SK-N-SH (cell line): ENCODE measurements around the gene SLCO2B1. TPM values are rescaled to one million over a fixed set of nuclear protein-coding genes. Genes with fewer than 3 reads are reported as not detected.

Source experiments
- CTCF ChIA-PET: fragments of 300-600, 350-600 bp; formaldehyde crosslinking; extraction: SDS; loops from one replicate; lab custom pipeline; 2021; lab: Yijun Ruan, JAX
- POLR2A ChIA-PET: fragments of 350-600 bp; sonication (Branson Sonifier 250); formaldehyde crosslinking; extraction: SDS; loops from one replicate; lab custom pipeline; 2020; ENCODE audit warnings: antibody characterized with exemption, inconsistent platforms; lab: Yijun Ruan, JAX
- DNase-seq: peaks from one replicate; pipeline ENCODE4 v3.0.0; 2012
- H2AFZ ChIP-seq: fragments of 200-600 bp; sonication (generic); 2 replicates; pipeline ENCODE4 v1.8.1; 2016; ENCODE audit warnings: antibody characterized with exemption, mild to moderate bottlenecking, low read depth
- H3F3A ChIP-seq: fragments of 200-600 bp; sonication (generic); replicated peaks from 2 replicates; pipeline ENCODE3; 2016; ENCODE audit warnings: antibody characterized with exemption, mild to moderate bottlenecking; ENCODE audit not compliant: insufficient read depth
- H3K27ac ChIP-seq, 2 experiments: fragments of 200-500 bp in 1 of 2; fragments of 200-600 bp in 1 of 2; sonication (Bioruptor generic) in 1 of 2; sonication (generic), shearing (Covaris generic) in 1 of 2; 2 replicates each; pipeline versions ENCODE4 v1.5.1 to v1.6.1; 2014 to 2016; ENCODE audit warnings: low read depth in 2 of 2, inconsistent platforms in 1 of 2, low read length in 1 of 2, mild to moderate bottlenecking in 1 of 2, mixed read lengths in 1 of 2
- H3K27me3 ChIP-seq: fragments of 200-600 bp; sonication (generic), shearing (Covaris generic); 2 replicates; pipeline ENCODE4 v1.6.1; 2016; ENCODE audit warnings: mixed run types; ENCODE audit not compliant: insufficient read depth
- H3K36me3 ChIP-seq, 2 experiments: fragments of 200-500 bp in 1 of 2; fragments of 200-600 bp in 1 of 2; sonication (Bioruptor generic) in 1 of 2; sonication (generic) in 1 of 2; replicated peaks in 1 of 2; 2 replicates each; pipeline versions ENCODE3 to v1.5.1; 2014 to 2016; ENCODE audit warnings: low read length in 1 of 2, mild to moderate bottlenecking in 1 of 2; ENCODE audit not compliant: insufficient read depth in 2 of 2, control insufficient read depth in 1 of 2
- H3K4me1 ChIP-seq, 2 experiments: fragments of 200-500 bp in 1 of 2; fragments of 200-600 bp in 1 of 2; sonication (Bioruptor generic) in 1 of 2; sonication (generic), shearing (Covaris generic) in 1 of 2; 2 replicates each; pipeline versions ENCODE4 v1.5.1 to v1.6.1; 2014 to 2016; ENCODE audit warnings: low read depth in 1 of 2, low read length in 1 of 2, mixed run types in 1 of 2; ENCODE audit not compliant: insufficient read depth in 2 of 2, control insufficient read depth in 1 of 2
- H3K4me2 ChIP-seq: fragments of 200-600 bp; sonication (generic), shearing (Covaris generic); 2 replicates; pipeline ENCODE4 v1.6.1; 2017; ENCODE audit warnings: mixed run types
- H3K4me3 ChIP-seq, 2 experiments: fragments of 200-500 bp in 1 of 2; fragments of 200-600 bp in 1 of 2; sonication (Bioruptor generic) in 1 of 2; sonication (generic), shearing (Covaris generic) in 1 of 2; 2 replicates each; pipeline versions ENCODE4 v1.5.1 to v1.8.1; 2014 to 2016; ENCODE audit warnings: low read depth in 2 of 2, inconsistent platforms in 1 of 2, low read length in 1 of 2, mild to moderate bottlenecking in 1 of 2, mixed read lengths in 1 of 2, moderate library complexity in 1 of 2
- H3K79me2 ChIP-seq: fragments of 200-600 bp; sonication (generic); 2 replicates; pipeline ENCODE4 v1.8.1; 2017; ENCODE audit warnings: mild to moderate bottlenecking; ENCODE audit not compliant: insufficient read depth
- H3K9ac ChIP-seq: fragments of 200-600 bp; sonication (generic); 2 replicates; pipeline ENCODE4 v1.6.1; 2017; ENCODE audit warnings: mixed run types
- H3K9me2 ChIP-seq: fragments of 200-600 bp; sonication (generic); 2 replicates; pipeline ENCODE4 v1.6.1; 2017; ENCODE audit warnings: mixed run types
- H3K9me3 ChIP-seq: fragments of 200-600 bp; sonication (generic); 2 replicates; pipeline ENCODE4 v1.6.1; 2017; ENCODE audit warnings: mixed run types, mild to moderate bottlenecking, moderate library complexity
- H4K20me1 ChIP-seq: fragments of 200-600 bp; sonication (generic); 2 replicates; pipeline ENCODE4 v1.6.1; 2017; ENCODE audit warnings: mild to moderate bottlenecking, mixed run types; ENCODE audit not compliant: insufficient read depth
- CTCF ChIP-seq: fragments of 200-600 bp; sonication (generic); IDR thresholded peaks from 2 replicates; pipeline ENCODE4 v1.6.1; 2017; ENCODE audit warnings: antibody characterized with exemption, mild to moderate bottlenecking, moderate library complexity
- EP300 ChIP-seq, 2 experiments: IDR thresholded peaks; 2 replicates each; pipeline versions ENCODE4 v1.4.0 to v1.6.1; 2012; ENCODE audit warnings: borderline replicate concordance in 1 of 2, low read depth in 1 of 2, low read length in 1 of 2
- FOXM1 ChIP-seq: IDR thresholded peaks from 2 replicates; pipeline ENCODE4 v1.4.0; 2012; ENCODE audit warnings: low read depth, mild to moderate bottlenecking
- IRF3 ChIP-seq: fragments of 150-350 bp; IDR thresholded peaks from 2 replicates; pipeline ENCODE4 v1.6.1; 2016; ENCODE audit warnings: mild to moderate bottlenecking, low read depth, low read length
- JUND ChIP-seq: IDR thresholded peaks from 2 replicates; pipeline ENCODE4 v1.4.0; 2012
- MAX ChIP-seq: IDR thresholded peaks from 2 replicates; pipeline ENCODE4 v1.4.0; 2012; ENCODE audit warnings: low read depth
- NFIC ChIP-seq: IDR thresholded peaks from 2 replicates; pipeline ENCODE4 v1.4.0; 2012; ENCODE audit warnings: borderline replicate concordance
- NRF1 ChIP-seq: IDR thresholded peaks from 2 replicates; pipeline ENCODE4 v1.6.1; 2012; ENCODE audit warnings: low read depth, mild to moderate bottlenecking, low read length
- POLR2AphosphoS5 ChIP-seq: IDR thresholded peaks from 2 replicates; pipeline ENCODE4 v1.6.1; 2012; ENCODE audit warnings: low read depth, low read length
- RCOR1 ChIP-seq: fragments of 150-350 bp; IDR thresholded peaks from 2 replicates; pipeline ENCODE4 v1.6.1; 2017; ENCODE audit warnings: antibody characterized with exemption, low read length
- REST ChIP-seq: IDR thresholded peaks from 2 replicates; pipeline ENCODE4 v1.6.1; 2012; ENCODE audit warnings: mild to moderate bottlenecking, low read depth, low read length, moderate library complexity
- RFX5 ChIP-seq: IDR thresholded peaks from 2 replicates; pipeline ENCODE4 v1.6.1; 2012; ENCODE audit warnings: mild to moderate bottlenecking, improper control_type of control experiment, low read length
- RXRA ChIP-seq: IDR thresholded peaks from 2 replicates; pipeline ENCODE4 v1.4.0; 2012; ENCODE audit warnings: low read depth, mild to moderate bottlenecking, borderline replicate concordance
- SIN3A ChIP-seq: IDR thresholded peaks from 2 replicates; pipeline ENCODE4 v1.6.1; 2012; ENCODE audit warnings: low read depth, mild to moderate bottlenecking, low read length, moderate library complexity, borderline replicate concordance
- SMC3 ChIP-seq: IDR thresholded peaks from 2 replicates; pipeline ENCODE4 v1.6.1; 2012; ENCODE audit warnings: low read depth, low read length, improper control_type of control experiment
- TAF1 ChIP-seq: IDR thresholded peaks from 2 replicates; pipeline ENCODE4 v1.6.1; 2012; ENCODE audit warnings: low read depth, mild to moderate bottlenecking, low read length, moderate library complexity, borderline replicate concordance
- USF2 ChIP-seq: fragments of 150-350 bp; IDR thresholded peaks from 2 replicates; pipeline ENCODE4 v1.6.1; 2017; ENCODE audit warnings: antibody characterized with exemption, low read length, low read depth, borderline replicate concordance
- WGBS: methylation state at CpG from one replicate; pipeline ENCODE4 v1.1.6; 2017; ENCODE audit warnings: low lambda C conversion rate; 5-methylcytosine and 5-hydroxymethylcytosine counted together
- polyA plus RNA-seq, 3 experiments: library from polyadenylated mRNA; depleted of rRNA; stranded (reverse); fragments of >200 nt; gene quantifications; 2 replicates each; pipeline ENCODE4 v1.2.3, GENCODE V29; 2012

SLCO2B1 gene
- polyA plus RNA-seq, 1 of the 3 experiments (the other 2 are of a cell fraction), result 0.18 TPM

- Histone ChIP-seq H3K9me3 (peaks cover 5% of the 10 kb centered on the region), H3K4me3 (no peak overlapping the region), H3K9me2 (no peaks in the 10 kb centered on the region), H4K20me1 (no peaks in the 10 kb centered on the region), H3K27ac (no peak overlapping the region), H3K36me3 (no peaks in the 10 kb centered on the region), H3K79me2 (no peaks in the 10 kb centered on the region), H2AFZ (no peak overlapping the region), H3F3A (no peaks in the 10 kb centered on the region), H3K9ac (no peak overlapping the region), H3K27me3 (peaks cover 11% of the 10 kb centered on the region; the same call in 1 of the 2 replicates), H3K4me1 (peaks cover 0 to 5% of the 10 kb centered on the region in 2 experiments; a peak in 1 of 4 replicates), H3K4me2 (no peak overlapping the region)
- ChIA-PET CTCF (interaction anchor here (0.6 to 17.5 kb wide), 23 partner anchors 8 to 319 kb away, joined by 3 to 1115 read pairs (median 8); partner anchors contain the start of genes SLCO2B1 and TPBGL), POLR2A (no interaction called here)
- 28% methylated on average over 3 of the region's 3 CpGs for WGBS
- DNase-seq, result no peak
- no peak for TF ChIP-seq CTCF
- no peak for TF ChIP-seq NRF1
- TF ChIP-seq SMC3, result no peak
- TF ChIP-seq TAF1, result no peak
- TF ChIP-seq POLR2AphosphoS5, result no peak
- no peak for TF ChIP-seq JUND
- no peak for TF ChIP-seq EP300 (IDR thresholded peaks at IDR 0.05; ENCODE audit: borderline replicate concordance in 1 of 2, low read depth in 1 of 2, low read length in 1 of 2)
- TF ChIP-seq USF2, result no peak
- no peak for TF ChIP-seq SIN3A
- no peak for TF ChIP-seq IRF3
- no peak for TF ChIP-seq NFIC
- TF ChIP-seq RXRA, result no peak
Observed at GRCh38 chr11:75249704-75250103, 98.8 kb downstream of the SLCO2B1 start.

GRCh38 chr11:75254326-75254725 lies 103.4 kb downstream of the SLCO2B1 start:
- H3K27ac ChIP-seq, result no peak overlapping the region
- H3F3A ChIP-seq, result no peaks in the 10 kb centered on the region
- H4K20me1 ChIP-seq, result no peaks in the 10 kb centered on the region
- H2AFZ ChIP-seq, result no peak overlapping the region
- H3K9me3 ChIP-seq, result peaks cover 5% of the 10 kb centered on the region
- no peaks in the 10 kb centered on the region; a peak in 1 of 4 replicates for H3K4me1 ChIP-seq
- H3K4me3 ChIP-seq, result no peak overlapping the region
- no peak for DNase-seq
- TF ChIP-seq CTCF (no peak), FOXM1 (no peak), SIN3A (no peak), NRF1 (no peak), JUND (no peak), MAX (no peak), RXRA (no peak), REST (no peak), RCOR1 (no peak), RFX5 (no peak), NFIC (no peak)
- H3K36me3 ChIP-seq, result no peaks in the 10 kb centered on the region
- ChIA-PET POLR2A (no interaction called here), CTCF (interaction anchor here (1.8 to 2.1 kb wide), 3 partner anchors 49 to 114 kb away, joined by 5 to 19 read pairs (median 5); no protein-coding TSS in a partner anchor)
- H3K27me3 ChIP-seq, result peaks cover 5% of the 10 kb centered on the region; the same call in 1 of the 2 replicates
- no peak overlapping the region for H3K4me2 ChIP-seq
- H3K9ac ChIP-seq, result no peak overlapping the region
- no peaks in the 10 kb centered on the region for H3K79me2 ChIP-seq
- no peaks in the 10 kb centered on the region for H3K9me2 ChIP-seq
